HG03135 (cell line): ENCODE measurements around the gene FTCD.
"Not testable (repeated sequence)": the region's sequence is repeated elsewhere in the genome, so short reads cannot be mapped to it uniquely, and the experiment has no call there.

Experiments
- ATAC-seq: cut with Tn5 transposase; IDR thresholded peaks from one replicate; pipeline ENCODE4 v1.9.1; 2021; ENCODE audit warnings: mild to moderate bottlenecking, moderate library complexity; ENCODE audit not compliant: unreplicated experiment

FTCD gene

GRCh38 chr21:46140352-46141003, 14.9 kb downstream of the FTCD start:
- not testable (repeated sequence) for ATAC-seq

GRCh38 chr21:46139686-46140085, 15.7 kb downstream of the FTCD start:
- no peak for ATAC-seq

- no peak for ATAC-seq
These were observed 16.9 kb downstream of the FTCD start for GRCh38 chr21:46138383-46138970.

- no peak for ATAC-seq
These were observed 17.5 kb downstream of the FTCD start for GRCh38 chr21:46137908-46138307.

GRCh38 chr21:46136739-46137349, 18.5 kb downstream of the FTCD start:
- no peak for ATAC-seq

- no peak for ATAC-seq
These were observed 19.5 kb downstream of the FTCD start for GRCh38 chr21:46135782-46136395.

GRCh38 chr21:46131838-46132651, 23.3 kb downstream of the FTCD start:
- no peak for ATAC-seq

- no peak for ATAC-seq
These were observed 23.9 kb downstream of the FTCD start for GRCh38 chr21:46131588-46131837.

GRCh38 chr21:46130831-46131587, 24.4 kb downstream of the FTCD start:
- no peak for ATAC-seq

GRCh38 chr21:46129846-46130651, 25.3 kb downstream of the FTCD start:
- ATAC-seq, result no peak

- no peak for ATAC-seq
These were observed 26.3 kb downstream of the FTCD start for GRCh38 chr21:46128933-46129571.

- ATAC-seq, result no peak
These were observed 27.1 kb downstream of the FTCD start for GRCh38 chr21:46128106-46128932.

- no peak for ATAC-seq
These were observed 27.9 kb downstream of the FTCD start for GRCh38 chr21:46127239-46128105.

GRCh38 chr21:46126309-46127238, 28.8 kb downstream of the FTCD start:
- no peak for ATAC-seq

- no peak for ATAC-seq
These were observed 29.5 kb downstream of the FTCD start for GRCh38 chr21:46125846-46126301.
